Neural progenitor cell (in vitro differentiated cells): ENCODE measurements around the gene EXOC1L. TPM values are rescaled to one million over a fixed set of nuclear protein-coding genes. Genes with fewer than 3 reads are reported as not detected.

ENCODE experiments used
- DNase-seq: peaks from one replicate; pipeline ENCODE4 v3.0.0-alpha.2; 2016; ENCODE audit warnings: low spot score
- H2AFZ ChIP-seq: fragments of 200-600 bp; sonication (generic); replicated peaks from 2 replicates; pipeline ENCODE4 v1.6.1; 2016; ENCODE audit warnings: antibody characterized with exemption
- H3F3A ChIP-seq: fragments of 200-600 bp; sonication (generic); 2 replicates; pipeline ENCODE4 v1.6.1; 2016; ENCODE audit warnings: antibody characterized with exemption, low read depth
- H3K27ac ChIP-seq: fragments of 200-600 bp; sonication (generic); 2 replicates; pipeline ENCODE4 v1.5.1; 2016; ENCODE audit warnings: mild to moderate bottlenecking
- H3K27me3 ChIP-seq: fragments of 200-600 bp; sonication (generic); 2 replicates; pipeline ENCODE4 v1.6.1; 2016; ENCODE audit warnings: mild to moderate bottlenecking, moderate library complexity
- H3K36me3 ChIP-seq: fragments of 200-600 bp; sonication (generic); 2 replicates; pipeline ENCODE4 v1.5.1; 2016
- H3K4me1 ChIP-seq: fragments of 200-600 bp; sonication (generic); 2 replicates; pipeline ENCODE4 v1.6.1; 2016; ENCODE audit warnings: mixed run types
- H3K4me2 ChIP-seq: fragments of 200-600 bp; sonication (generic); 2 replicates; pipeline ENCODE4 v1.6.1; 2016
- H3K4me3 ChIP-seq: fragments of 200-600 bp; sonication (generic); 2 replicates; pipeline ENCODE4 v1.5.1; 2016
- H3K79me2 ChIP-seq: fragments of 200-600 bp; sonication (generic); 2 replicates; pipeline ENCODE4 v1.6.1; 2016; ENCODE audit warnings: low read depth
- H3K9ac ChIP-seq: fragments of 200-600 bp; sonication (generic); 2 replicates; pipeline ENCODE4 v1.6.1; 2016
- H3K9me3 ChIP-seq: fragments of 200-600 bp; sonication (generic); 2 replicates; pipeline ENCODE4 v1.5.1; 2016; ENCODE audit warnings: low read depth
- H4K20me1 ChIP-seq: fragments of 200-600 bp; sonication (generic); 2 replicates; pipeline ENCODE4 v1.6.1; 2016; ENCODE audit warnings: low read depth
- H3K27ac Mint-ChIP-seq: 3 replicates; pipeline ENCODE4 v1.8.0; 2021; ENCODE audit warnings: mixed read lengths
- H3K27me3 Mint-ChIP-seq: 2 replicates; pipeline ENCODE4 v1.8.0; 2022; ENCODE audit warnings: low read depth, mild to moderate bottlenecking, inconsistent platforms, moderate library complexity, mixed read lengths; ENCODE audit not compliant: insufficient read depth
- H3K36me3 Mint-ChIP-seq: 3 replicates; pipeline ENCODE4 v1.8.0; 2021; ENCODE audit warnings: mixed read lengths
- H3K4me1 Mint-ChIP-seq: 3 replicates; pipeline ENCODE4 v1.8.0; 2021; ENCODE audit warnings: mixed read lengths
- H3K4me3 Mint-ChIP-seq: 3 replicates; pipeline ENCODE4 v1.8.0; 2021; ENCODE audit warnings: mild to moderate bottlenecking, moderate library complexity, mixed read lengths
- H3K9me3 Mint-ChIP-seq: 3 replicates; pipeline ENCODE4 v1.8.0; 2020; ENCODE audit warnings: mixed read lengths
- CTCF ChIP-seq: fragments of 200-600 bp; sonication (generic); IDR thresholded peaks from 2 replicates; pipeline ENCODE4 v1.5.1; 2017; ENCODE audit warnings: antibody characterized with exemption, mild to moderate bottlenecking
- EZH2 ChIP-seq: fragments of 200-600 bp; sonication (generic); IDR thresholded peaks from 2 replicates; pipeline ENCODE4 v1.6.1; 2017; ENCODE audit warnings: antibody characterized with exemption, mild to moderate bottlenecking, moderate library complexity
- EZH2phosphoT487 ChIP-seq: fragments of 200-600 bp; sonication (generic); IDR thresholded peaks from 2 replicates; pipeline ENCODE4 v1.6.1; 2017; ENCODE audit warnings: antibody characterized with exemption
- total RNA-seq: library from RNA; depleted of rRNA; stranded (reverse); fragments of >200 nt; gene quantifications from 2 replicates; pipeline ENCODE4 v1.2.3, GENCODE V29; 2015; ENCODE audit warnings: low replicate concordance

Gene EXOC1L
- total RNA-seq, 1 donor from 2014 or later: not detected

GRCh38 chr4:55874831-55875230 lies 55.2 kb downstream of the EXOC1L start:
- Histone ChIP-seq H3F3A (no peaks in the 10 kb centered on the region), H3K9me3 (no peaks in the 10 kb centered on the region), H3K9ac (no peak overlapping the region), H3K27me3 (no peaks in the 10 kb centered on the region), H2AFZ (no peak overlapping the region), H3K27ac (no peak overlapping the region), H3K36me3 (peaks cover 8% of the 10 kb centered on the region), H3K4me1 (no peaks in the 10 kb centered on the region), H3K4me2 (no peak overlapping the region), H4K20me1 (no peaks in the 10 kb centered on the region), H3K4me3 (no peak overlapping the region), H3K79me2 (no peaks in the 10 kb centered on the region)
- no peak for DNase-seq
- H3K9me3 Mint-ChIP-seq: no peaks in the 10 kb centered on the region
- no peak for TF ChIP-seq EZH2phosphoT487
- no peak for TF ChIP-seq EZH2
- TF ChIP-seq CTCF: no peak
- no peak overlapping the region for H3K4me3 Mint-ChIP-seq
- no peak overlapping the region for H3K27ac Mint-ChIP-seq
- H3K36me3 Mint-ChIP-seq: peaks cover 18% of the 10 kb centered on the region
- no peaks in the 10 kb centered on the region for H3K4me1 Mint-ChIP-seq
- no peaks in the 10 kb centered on the region for H3K27me3 Mint-ChIP-seq

GRCh38 chr4:55876387-55876786 lies 56.8 kb downstream of the EXOC1L start:
- no peak overlapping the region for H3K4me3 Mint-ChIP-seq

GRCh38 chr4:55879224-55879623 lies 59.6 kb downstream of the EXOC1L start:
- H3K27me3 Mint-ChIP-seq: peaks cover 2% of the 10 kb centered on the region
- H3K27ac Mint-ChIP-seq: no peak overlapping the region
- H3K4me3 Mint-ChIP-seq: no peak overlapping the region
- Histone ChIP-seq H3K4me1 (peaks cover 5% of the 10 kb centered on the region), H2AFZ (no peak overlapping the region), H3K36me3 (peaks cover 7% of the 10 kb centered on the region), H3K27ac (no peak overlapping the region), H3F3A (peaks cover 5% of the 10 kb centered on the region), H3K9me3 (no peaks in the 10 kb centered on the region), H3K9ac (no peak overlapping the region), H3K4me2 (no peak overlapping the region), H4K20me1 (no peaks in the 10 kb centered on the region), H3K4me3 (no peak overlapping the region), H3K27me3 (no peaks in the 10 kb centered on the region), H3K79me2 (no peaks in the 10 kb centered on the region)
- H3K36me3 Mint-ChIP-seq: peaks cover 24% of the 10 kb centered on the region
- H3K4me1 Mint-ChIP-seq: peaks cover 3% of the 10 kb centered on the region
- peaks cover 4% of the 10 kb centered on the region for H3K9me3 Mint-ChIP-seq
- TF ChIP-seq EZH2 (no peak), EZH2phosphoT487 (no peak), CTCF (no peak)
- no peak for DNase-seq

More at GRCh38 chr4:55876387-55876786, 56.8 kb downstream of the EXOC1L start:
- Mint-ChIP-seq H3K36me3 (peaks cover 21% of the 10 kb centered on the region), H3K4me1 (no peaks in the 10 kb centered on the region), H3K27me3 (peaks cover 2% of the 10 kb centered on the region), H3K27ac (no peak overlapping the region), H3K9me3 (peaks cover 3% of the 10 kb centered on the region)
- Histone ChIP-seq H3K4me1 (no peaks in the 10 kb centered on the region), H3K36me3 (peaks cover 14% of the 10 kb centered on the region), H2AFZ (no peak overlapping the region), H3K9ac (no peak overlapping the region), H3K4me3 (no peak overlapping the region), H3K9me3 (no peaks in the 10 kb centered on the region), H4K20me1 (no peaks in the 10 kb centered on the region), H3F3A (no peaks in the 10 kb centered on the region), H3K79me2 (no peaks in the 10 kb centered on the region), H3K27ac (no peak overlapping the region), H3K4me2 (no peak overlapping the region), H3K27me3 (no peaks in the 10 kb centered on the region)
- no peak for DNase-seq
- no peak for TF ChIP-seq EZH2phosphoT487
- TF ChIP-seq EZH2: no peak
- TF ChIP-seq CTCF: no peak
